RWPE1 (cell line): ENCODE data around the gene WDR45.
A peak's percentile ranks its signal among the peaks of the same experiment; 100 is the strongest.

ENCODE experiments used
- CTCF ChIA-PET: fragments of 350-600 bp; sonication (Branson Sonifier 250); formaldehyde crosslinking; extraction: SDS; loops from one replicate; lab custom pipeline; 2021; lab: Yijun Ruan, JAX
- POLR2A ChIA-PET: fragments of 400-600 bp; formaldehyde crosslinking; extraction: SDS; loops from one replicate; lab custom pipeline; 2020; ENCODE audit warnings: antibody characterized with exemption; ENCODE audit not compliant: low non-redundant PET; lab: Yijun Ruan, JAX
- DNase-seq: peaks from one replicate; pipeline ENCODE4 v3.0.0; 2012; ENCODE audit warnings: low spot score
- H3K27ac ChIP-seq: fragments of 450-650 bp; 2 replicates; pipeline ENCODE4 v1.5.1; 2017
- CTCF ChIP-seq: fragments of 450-650 bp; conservative IDR thresholded peaks from 2 replicates; pipeline ENCODE4 v1.5.1; 2017; ENCODE audit warnings: low read depth, mild to moderate bottlenecking

Gene WDR45

GRCh38 chrX:49082271-49082871, 2.7 kb upstream of the WDR45 start:
- no peak for DNase-seq

GRCh38 chrX:49077941-49078340, 1.7 kb downstream of the WDR45 start:
- no peak for DNase-seq
- ChIA-PET CTCF (no interaction called here), POLR2A (no interaction called here)
- peak overlapping the region; percentile 87 for H3K27ac ChIP-seq
- no peak for TF ChIP-seq CTCF

More at GRCh38 chrX:49082271-49082871, 2.7 kb upstream of the WDR45 start:
- ChIA-PET POLR2A (interaction anchor here (0.6 kb wide), 1 partner anchor 287 kb away, joined by 7 read pairs; no protein-coding TSS in a partner anchor), CTCF (no interaction called here)
- no peak for TF ChIP-seq CTCF
- H3K27ac ChIP-seq = no peak overlapping the region

GRCh38 chrX:49075347-49075746, 4.3 kb downstream of the WDR45 start:
- TF ChIP-seq CTCF = no peak
- DNase-seq = no peak
- ChIA-PET CTCF (no interaction called here), POLR2A (no interaction called here)
- 0 out of 2 replicates have a peak overlapping the region, but pooled peaks have one; percentile 6 for H3K27ac ChIP-seq

GRCh38 chrX:49073601-49074575, 5.8 kb downstream of the WDR45 start, which contains the start of gene PRAF2:
TSS of gene PRAF2 (minus strand) at chrX:49074002. CDS start at chrX:49073987, 15 bp downstream.
- no peak for TF ChIP-seq CTCF
- DNase-seq = peak; percentile 94
- H3K27ac ChIP-seq = peak within 1 kb of the TSS; percentile 71
- CTCF ChIA-PET = no interaction called here
- POLR2A ChIA-PET = interaction anchor here (0.7 to 1.0 kb wide), 2 partner anchors 14 to 22 kb away, joined by 3 read pairs; no protein-coding TSS in a partner anchor

- H3K27ac ChIP-seq = peak overlapping the region; percentile 71
- no peak for DNase-seq
- no peak for TF ChIP-seq CTCF
- CTCF ChIA-PET = no interaction called here
- POLR2A ChIA-PET = no interaction called here
Observed at GRCh38 chrX:49072712-49073095, 7.0 kb downstream of the WDR45 start.
